Esophagus squamous epithelium (tissue), 4 donors: Measurements from ENCODE around the gene STOX1.

ENCODE experiments used
- POLR2A ChIP-seq, 4 donors: fragments of 450-650 bp; IDR thresholded peaks; one replicate each; pipeline ENCODE4 v1.6.1; 2017; ENCODE audit warnings: antibody characterized with exemption in 4 of 4, mild to moderate bottlenecking in 4 of 4, moderate library complexity in 3 of 4
- TF ChIP-seq, protein P1 (sequence below), 6 experiments: fragments of 450-650 bp in 4 of 6; fragments of 200-600 bp in 2 of 6; sonication (generic) in 2 of 6; IDR thresholded peaks; one replicate each; pipeline ENCODE4 v1.5.1; 2016 to 2019; ENCODE audit warnings: antibody characterized with exemption in 6 of 6, mild to moderate bottlenecking in 4 of 6, moderate library complexity in 4 of 6

DNA sequence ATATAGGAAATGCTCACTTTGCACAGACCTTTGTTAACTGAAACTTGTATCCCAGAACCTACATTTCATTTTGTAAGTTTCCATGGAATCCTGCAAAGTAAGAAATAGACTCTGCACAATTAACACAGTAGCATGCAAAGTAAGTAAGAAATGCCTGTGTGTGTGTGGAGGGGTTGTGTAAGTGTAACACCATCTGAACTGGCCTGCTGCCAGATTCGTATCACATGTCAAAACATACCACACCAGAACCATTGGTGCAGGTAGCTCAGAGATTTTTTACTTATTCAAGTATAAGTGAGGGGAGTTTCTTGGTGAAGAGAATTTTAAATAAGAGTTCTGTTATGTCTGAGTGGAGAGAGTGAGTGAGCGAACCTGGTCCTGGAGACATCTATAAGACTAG lies 110.8 kb downstream of the STOX1 start:
- TF ChIP-seq, protein P1, sequence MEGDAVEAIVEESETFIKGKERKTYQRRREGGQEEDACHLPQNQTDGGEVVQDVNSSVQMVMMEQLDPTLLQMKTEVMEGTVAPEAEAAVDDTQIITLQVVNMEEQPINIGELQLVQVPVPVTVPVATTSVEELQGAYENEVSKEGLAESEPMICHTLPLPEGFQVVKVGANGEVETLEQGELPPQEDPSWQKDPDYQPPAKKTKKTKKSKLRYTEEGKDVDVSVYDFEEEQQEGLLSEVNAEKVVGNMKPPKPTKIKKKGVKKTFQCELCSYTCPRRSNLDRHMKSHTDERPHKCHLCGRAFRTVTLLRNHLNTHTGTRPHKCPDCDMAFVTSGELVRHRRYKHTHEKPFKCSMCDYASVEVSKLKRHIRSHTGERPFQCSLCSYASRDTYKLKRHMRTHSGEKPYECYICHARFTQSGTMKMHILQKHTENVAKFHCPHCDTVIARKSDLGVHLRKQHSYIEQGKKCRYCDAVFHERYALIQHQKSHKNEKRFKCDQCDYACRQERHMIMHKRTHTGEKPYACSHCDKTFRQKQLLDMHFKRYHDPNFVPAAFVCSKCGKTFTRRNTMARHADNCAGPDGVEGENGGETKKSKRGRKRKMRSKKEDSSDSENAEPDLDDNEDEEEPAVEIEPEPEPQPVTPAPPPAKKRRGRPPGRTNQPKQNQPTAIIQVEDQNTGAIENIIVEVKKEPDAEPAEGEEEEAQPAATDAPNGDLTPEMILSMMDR (IDR thresholded peaks at IDR 0.05) = no peak
- no peak for TF ChIP-seq POLR2A (IDR thresholded peaks at IDR 0.05)
